Endothelial cell of umbilical vein (primary cell): ENCODE measurements around the gene ATG5. TPM values are rescaled to one million over a fixed set of nuclear protein-coding genes. Genes with fewer than 3 reads are reported as not detected.

Experiments
- BruUV-seq: library from RNA; stranded (reverse); fragments of 400-500 nt; replicated peaks from 2 replicates; lab custom pipeline; 2021; lab: Mats Ljungman, UMichigan
- CTCF ChIA-PET: fragments of 300-600, 350-600 bp; sonication (Branson Sonifier 250); formaldehyde crosslinking; loops from one replicate; lab custom pipeline; 2021; ENCODE audit warnings: antibody characterized with exemption, inconsistent platforms; lab: Charles Lee
- POLR2A ChIA-PET: fragments of 300-600, 350-600 bp; sonication (Branson Sonifier 250); formaldehyde crosslinking; loops from one replicate; lab custom pipeline; 2021; ENCODE audit warnings: antibody characterized with exemption, inconsistent platforms; lab: Charles Lee
- DNase-seq: peaks from one replicate; pipeline ENCODE4 v3.0.0-alpha.2; 2011; ENCODE audit warnings: low read depth, low spot score
- FAIRE-seq: peaks from 2 replicates; lab custom pipeline; 2011; peaks lifted over from hg19 to GRCh38; lab: Jason Lieb, UNC
- H2AFZ ChIP-seq: 2 replicates; pipeline ENCODE4 v1.6.0; 2012; ENCODE audit warnings: low read depth, low read length, control low read depth, inconsistent platforms
- H3K27ac ChIP-seq: 2 replicates; pipeline ENCODE4 v1.5.1; 2011; ENCODE audit warnings: low read depth, mild to moderate bottlenecking, control low read depth, low read length, moderate library complexity; ENCODE audit not compliant: insufficient read depth
- H3K27me3 ChIP-seq, 2 experiments: 2 replicates each; pipeline versions ENCODE4 v1.6.0 to v1.6.1; 2011; ENCODE audit warnings: low read length in 2 of 2, mixed read lengths in 1 of 2; ENCODE audit not compliant: control insufficient read depth in 2 of 2, insufficient read depth in 2 of 2
- H3K36me3 ChIP-seq, 2 experiments: 2 replicates in 1 of 2; 3 replicates in 1 of 2; pipeline ENCODE4 v1.5.1; 2011; ENCODE audit warnings: low read length in 2 of 2, mild to moderate bottlenecking in 1 of 2, moderate library complexity in 1 of 2; ENCODE audit not compliant: control insufficient read depth in 2 of 2, insufficient read depth in 2 of 2; ENCODE audit errors: extremely low read depth in 1 of 2
- H3K4me1 ChIP-seq: 3 replicates; pipeline ENCODE4 v1.5.1; 2011; ENCODE audit warnings: mild to moderate bottlenecking, low read length; ENCODE audit not compliant: control insufficient read depth, insufficient read depth; ENCODE audit errors: extremely low read depth
- H3K4me2 ChIP-seq: 2 replicates; pipeline ENCODE4 v1.6.1; 2011; ENCODE audit warnings: low read length, control low read depth, mixed read lengths; ENCODE audit not compliant: insufficient read depth
- H3K4me3 ChIP-seq, 3 experiments: fragments of 200-600 bp in 1 of 3; sonication (generic), shearing (Covaris generic) in 1 of 3; replicated peaks in 1 of 3; 2 replicates each; pipeline ENCODE4 v1.5.1; 2011 to 2016; ENCODE audit warnings: control low read depth in 3 of 3, low read length in 3 of 3, mild to moderate bottlenecking in 2 of 3, inconsistent platforms in 1 of 3, low read depth in 1 of 3, moderate library complexity in 1 of 3; ENCODE audit not compliant: insufficient read depth in 1 of 3
- H3K79me2 ChIP-seq: 2 replicates; pipeline ENCODE4 v1.6.0; 2012; ENCODE audit warnings: low read length, inconsistent platforms; ENCODE audit not compliant: control insufficient read depth, insufficient read depth
- H3K9ac ChIP-seq: replicated peaks from 2 replicates; pipeline ENCODE3; 2011; ENCODE audit warnings: low read length, control low read depth; ENCODE audit not compliant: insufficient read depth; ENCODE audit errors: extremely low read depth
- H3K9me1 ChIP-seq: replicated peaks from 3 replicates; pipeline ENCODE4 v1.6.0; 2011; ENCODE audit warnings: mild to moderate bottlenecking, low read length; ENCODE audit not compliant: control insufficient read depth, insufficient read depth; ENCODE audit errors: extremely low read depth
- H3K9me3 ChIP-seq: replicated peaks from 2 replicates; pipeline ENCODE4 v1.5.1; 2012; ENCODE audit warnings: low read length, inconsistent platforms; ENCODE audit not compliant: control insufficient read depth, insufficient read depth
- H4K20me1 ChIP-seq: replicated peaks from 2 replicates; pipeline ENCODE3; 2011; ENCODE audit warnings: mild to moderate bottlenecking, low read length; ENCODE audit not compliant: control insufficient read depth, insufficient read depth; ENCODE audit errors: extremely low read depth
- CTCF ChIP-seq, 2 donors: IDR thresholded peaks; 1 replicate in 1 of 2; 2 replicates in 1 of 2; pipeline ENCODE4 v1.5.1; 2011; ENCODE audit warnings: low read length in 2 of 2, mild to moderate bottlenecking in 2 of 2, moderate library complexity in 2 of 2, control low read depth in 1 of 2, inconsistent platforms in 1 of 2, low read depth in 1 of 2; ENCODE audit not compliant: insufficient read depth in 1 of 2; ENCODE audit errors: extremely low read depth in 1 of 2
- EZH2 ChIP-seq: IDR thresholded peaks from 2 replicates; pipeline ENCODE4 v1.6.1; 2012; ENCODE audit warnings: borderline replicate concordance, low read depth, mild to moderate bottlenecking, moderate library complexity, low read length, inconsistent platforms; ENCODE audit not compliant: severe bottlenecking
- FOS ChIP-seq: IDR thresholded peaks from 2 replicates; pipeline ENCODE4 v1.6.1; 2011; ENCODE audit warnings: mild to moderate bottlenecking, low read length, moderate library complexity, borderline replicate concordance; ENCODE audit not compliant: insufficient read depth
- GATA2 ChIP-seq: IDR thresholded peaks from 2 replicates; pipeline ENCODE4 v1.7.0; 2011; ENCODE audit warnings: low read depth, mild to moderate bottlenecking, moderate library complexity, mixed read lengths, low read length; ENCODE audit not compliant: insufficient read length, insufficient read depth
- JUN ChIP-seq: IDR thresholded peaks from 2 replicates; pipeline ENCODE4 v1.6.1; 2011; ENCODE audit warnings: borderline replicate concordance, low read depth; ENCODE audit not compliant: insufficient read length, insufficient read depth
- MAX ChIP-seq: IDR thresholded peaks from 2 replicates; pipeline ENCODE4 v1.6.1; 2011; ENCODE audit not compliant: insufficient read depth, insufficient read length
- MYC ChIP-seq: IDR thresholded peaks from one replicate; pipeline ENCODE4 v1.6.1; 2011; ENCODE audit warnings: mild to moderate bottlenecking, low read depth, low read length
- POLR2A ChIP-seq: IDR thresholded peaks from 2 replicates; pipeline ENCODE4 v1.6.1; 2012; ENCODE audit warnings: low read depth, mild to moderate bottlenecking, control low read depth, low read length
- POLR2AphosphoS5 ChIP-seq: IDR thresholded peaks from 2 replicates; pipeline ENCODE4 v1.6.1; 2012; ENCODE audit warnings: low read depth, mild to moderate bottlenecking, control low read depth, low read length, moderate library complexity; ENCODE audit not compliant: insufficient read depth
- dilution Hi-C: fragments of 300-500 bp; cut with MboI; formaldehyde crosslinking; loops from one replicate; pipeline ENCODE4 v1.15.0; 2019; ENCODE audit warnings: low sequenced_read_pairs; ENCODE audit not compliant: extremely low pct_ligation_motif_present
- intact Hi-C: fragments of 100-400 bp; cut with micrococcal nuclease; formaldehyde crosslinking; loops from one replicate; pipeline ENCODE4 v1.10.0; 2022
- polyA plus RNA-seq, 4 experiments: library from polyadenylated mRNA; depleted of rRNA in 3 of 4; stranded (reverse) in 3 of 4; unstranded in 1 of 4; fragments of >200 nt; gene quantifications; 2 replicates each; pipeline versions ENCODE4 v1.2.1 to v1.2.3, GENCODE V29; 2011 to 2012; ENCODE audit warnings: missing spikeins in 1 of 4
- total RNA-seq: library from RNA; stranded (reverse); gene quantifications from 2 replicates; pipeline ENCODE4 v1.2.3, GENCODE V29; 2021

The ATG5 gene
- total and polyA plus RNA-seq, 2 donors (not counting 3 experiments of a cell fraction or from before 2014, with no cell fraction given): 14.1 to 32.8 TPM

GRCh38 chr6:106145741-106146227, 179.8 kb downstream of the ATG5 start:
- DNase-seq (no peak), FAIRE-seq (no peak)
- Histone ChIP-seq H3K9me1 (no peaks in the 10 kb centered on the region), H3K27me3 (peaks cover 0 to 10% of the 10 kb centered on the region in 2 experiments), H3K4me1 (no peaks in the 10 kb centered on the region), H4K20me1 (no peaks in the 10 kb centered on the region), H3K79me2 (no peaks in the 10 kb centered on the region), H3K9ac (no peak overlapping the region), H3K4me2 (no peak overlapping the region), H3K27ac (no peak overlapping the region), H3K9me3 (no peaks in the 10 kb centered on the region), H3K36me3 (no peaks in the 10 kb centered on the region), H3K4me3 (no peak overlapping the region), H2AFZ (no peak overlapping the region)
- no TSS peak for BruUV-seq
- dilution Hi-C loops (no loop called here), intact Hi-C loops (no loop called here)
- POLR2A ChIA-PET: no interaction called here
- no peak for TF ChIP-seq CTCF (IDR thresholded peaks at IDR 0.05; ENCODE audit: extremely low read depth in 1 of 2, insufficient read depth in 1 of 2, low read depth in 1 of 2, low read length in 2 of 2)
- no peak for TF ChIP-seq POLR2A
- CTCF ChIA-PET: no interaction called here

GRCh38 chr6:106145144-106145543, 180.4 kb downstream of the ATG5 start:
- no peaks in the 10 kb centered on the region for H3K36me3 ChIP-seq
- no peaks in the 10 kb centered on the region for H3K9me3 ChIP-seq
- TF ChIP-seq EZH2: no peak
- TF ChIP-seq GATA2: no peak
- TF ChIP-seq POLR2AphosphoS5: no peak
- no peak for TF ChIP-seq POLR2A
- no peak for TF ChIP-seq MYC
- TF ChIP-seq CTCF (IDR thresholded peaks at IDR 0.05; ENCODE audit: extremely low read depth in 1 of 2, insufficient read depth in 1 of 2, low read depth in 1 of 2, low read length in 2 of 2): no peak
- TF ChIP-seq MAX: no peak
- TF ChIP-seq FOS: no peak
- no peak for TF ChIP-seq JUN
- no TSS peak for BruUV-seq
- H3K27me3 ChIP-seq: peaks cover 0 to 10% of the 10 kb centered on the region in 2 experiments
- POLR2A ChIA-PET: no interaction called here
- no peak overlapping the region for H3K4me2 ChIP-seq
- no peaks in the 10 kb centered on the region for H4K20me1 ChIP-seq
- dilution Hi-C loops (no loop called here), intact Hi-C loops (no loop called here)
- H3K4me3 ChIP-seq: no peak overlapping the region
- FAIRE-seq: no peak
- H2AFZ ChIP-seq: no peak overlapping the region
- CTCF ChIA-PET: no interaction called here
- H3K9ac ChIP-seq: no peak overlapping the region
- no peak for DNase-seq
- no peaks in the 10 kb centered on the region for H3K4me1 ChIP-seq
- H3K79me2 ChIP-seq: no peaks in the 10 kb centered on the region
- H3K27ac ChIP-seq: no peak overlapping the region
- no peaks in the 10 kb centered on the region for H3K9me1 ChIP-seq
